Measurements from ENCODE around the gene SRPX2. TPM values are rescaled to one million over a fixed set of nuclear protein-coding genes. Genes with fewer than 3 reads are reported as not detected.

The SRPX2 gene
- polyA plus RNA-seq, 3 donors: not detected

DNA sequence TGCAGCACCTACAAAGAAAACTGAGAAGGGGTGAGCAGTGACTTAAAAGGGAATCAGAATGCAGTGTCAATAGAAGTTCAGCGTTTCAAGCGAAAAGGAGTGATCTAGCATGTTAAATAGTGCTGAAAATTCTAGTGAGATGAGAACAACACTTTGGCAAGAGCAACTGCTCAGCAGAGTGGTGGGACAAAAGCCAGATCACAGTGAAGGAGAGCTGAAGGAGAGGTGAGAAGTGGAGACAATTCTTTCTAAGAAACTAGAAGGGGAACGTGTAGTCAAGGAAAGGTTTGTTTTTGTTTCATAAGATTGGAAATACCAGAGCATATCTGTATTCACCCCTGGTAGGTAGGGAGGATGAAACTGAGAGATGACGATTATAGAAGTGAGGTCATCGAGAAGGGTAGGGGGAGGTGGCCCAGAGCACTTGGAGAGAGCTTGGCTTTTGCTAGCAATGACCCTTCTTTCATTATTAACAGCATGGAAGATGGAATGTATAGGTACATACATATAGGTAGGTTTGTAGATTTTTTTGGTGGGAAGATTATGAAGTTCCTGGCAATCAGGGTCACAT is 33.7 kb downstream of the SRPX2 start:
- Histone ChIP-seq H3K4me2 (replicated peaks; ENCODE audit: extremely low read depth, low read length, poor library complexity, severe bottlenecking) (no peak overlapping the region), H3K4me3 (replicated peaks in 1 of 3; ENCODE audit: low read depth in 2 of 3, low read length in 3 of 3) (no peak overlapping the region), H3K36me3 (replicated peaks in 1 of 2; ENCODE audit: control insufficient read depth in 1 of 2, insufficient read depth in 2 of 2, low read length in 2 of 2) (no peaks in the 10 kb centered on the region), H4K20me1 (ENCODE audit: insufficient read depth, low read length) (no peaks in the 10 kb centered on the region), H3K79me2 (ENCODE audit: insufficient read depth, low read length) (no peaks in the 10 kb centered on the region), H3K9ac (ENCODE audit: insufficient read depth, low read length, poor library complexity, severe bottlenecking) (no peak overlapping the region), H2AFZ (ENCODE audit: insufficient read depth, low read depth, low read length, poor library complexity, severe bottlenecking) (no peak overlapping the region), H3K27me3 (ENCODE audit: control insufficient read depth in 2 of 2, insufficient read depth in 2 of 2, low read length in 2 of 2) (peaks cover 3 to 16% of the 10 kb centered on the region in 2 donors), H3K9me3 (replicated peaks in 1 of 2; ENCODE audit: control insufficient read depth in 1 of 2, insufficient read depth in 1 of 2, low read length in 2 of 2) (no peaks in the 10 kb centered on the region), H3K4me1 (ENCODE audit: control insufficient read depth in 1 of 2, insufficient read depth in 2 of 2, low read length in 2 of 2) (peaks cover 15 to 16% of the 10 kb centered on the region in 2 donors), H3K27ac (ENCODE audit: low read depth in 1 of 2, low read length in 2 of 2) (no peak overlapping the region)
- TF ChIP-seq, protein P1, sequence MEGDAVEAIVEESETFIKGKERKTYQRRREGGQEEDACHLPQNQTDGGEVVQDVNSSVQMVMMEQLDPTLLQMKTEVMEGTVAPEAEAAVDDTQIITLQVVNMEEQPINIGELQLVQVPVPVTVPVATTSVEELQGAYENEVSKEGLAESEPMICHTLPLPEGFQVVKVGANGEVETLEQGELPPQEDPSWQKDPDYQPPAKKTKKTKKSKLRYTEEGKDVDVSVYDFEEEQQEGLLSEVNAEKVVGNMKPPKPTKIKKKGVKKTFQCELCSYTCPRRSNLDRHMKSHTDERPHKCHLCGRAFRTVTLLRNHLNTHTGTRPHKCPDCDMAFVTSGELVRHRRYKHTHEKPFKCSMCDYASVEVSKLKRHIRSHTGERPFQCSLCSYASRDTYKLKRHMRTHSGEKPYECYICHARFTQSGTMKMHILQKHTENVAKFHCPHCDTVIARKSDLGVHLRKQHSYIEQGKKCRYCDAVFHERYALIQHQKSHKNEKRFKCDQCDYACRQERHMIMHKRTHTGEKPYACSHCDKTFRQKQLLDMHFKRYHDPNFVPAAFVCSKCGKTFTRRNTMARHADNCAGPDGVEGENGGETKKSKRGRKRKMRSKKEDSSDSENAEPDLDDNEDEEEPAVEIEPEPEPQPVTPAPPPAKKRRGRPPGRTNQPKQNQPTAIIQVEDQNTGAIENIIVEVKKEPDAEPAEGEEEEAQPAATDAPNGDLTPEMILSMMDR (IDR thresholded peaks at IDR 0.05): no peak
- H3K27me3 Mint-ChIP-seq (ENCODE audit: low read depth in 3 of 3): peaks cover 13 to 26% (median 22%) of the 10 kb centered on the region in 3 donors
- intact Hi-C loops (cut with micrococcal nuclease): no loop called here
- peaks cover 0 to 7% (median 0%) of the 10 kb centered on the region in 7 donors for H3K9me3 Mint-ChIP-seq
- DNase-seq: no peak
- peaks cover 13% of the 10 kb centered on the region for H3K4me1 Mint-ChIP-seq
- WGBS (ENCODE audit: insufficient coverage): 93% methylated on average over 3 of the region's 5 CpGs
- H3K4me3 Mint-ChIP-seq: peak overlapping the region in 1 of 2 donors; percentile 13
- no peaks in the 10 kb centered on the region for H3K36me3 Mint-ChIP-seq
- no peak overlapping the region for H3K27ac Mint-ChIP-seq

DNA sequence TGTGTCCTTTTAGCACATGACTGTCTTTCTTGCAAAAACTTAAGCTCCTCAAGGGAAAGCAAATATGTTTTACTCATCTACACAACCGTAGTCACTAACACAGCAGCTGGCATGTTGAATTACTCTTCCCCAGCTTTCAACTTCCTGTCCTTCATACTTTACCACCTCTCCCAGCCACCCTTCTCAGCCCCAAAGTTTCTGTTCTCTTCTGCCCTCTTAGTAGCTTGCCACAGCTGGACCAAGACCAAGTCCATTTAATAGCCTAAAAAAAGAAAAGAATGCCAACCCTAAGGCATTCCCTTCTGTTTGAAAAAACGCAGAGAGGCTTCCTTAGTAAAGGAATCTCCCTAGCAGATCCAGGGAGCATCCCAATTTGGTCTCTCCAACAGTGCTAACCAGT is 36.8 kb downstream of the SRPX2 start:
- no peak overlapping the region for H3K27ac Mint-ChIP-seq
- Histone ChIP-seq H3K4me3 (replicated peaks in 1 of 3; ENCODE audit: low read depth in 2 of 3, low read length in 3 of 3) (no peak overlapping the region), H3K4me1 (ENCODE audit: control insufficient read depth in 1 of 2, insufficient read depth in 2 of 2, low read length in 2 of 2) (no peaks in the 10 kb centered on the region), H3K27me3 (ENCODE audit: control insufficient read depth in 2 of 2, insufficient read depth in 2 of 2, low read length in 2 of 2) (peaks cover 3% of the 10 kb centered on the region in 2 donors), H3K4me2 (replicated peaks; ENCODE audit: extremely low read depth, low read length, poor library complexity, severe bottlenecking) (no peak overlapping the region), H2AFZ (ENCODE audit: insufficient read depth, low read depth, low read length, poor library complexity, severe bottlenecking) (no peak overlapping the region), H3K9me3 (replicated peaks in 1 of 2; ENCODE audit: control insufficient read depth in 1 of 2, insufficient read depth in 1 of 2, low read length in 2 of 2) (no peaks in the 10 kb centered on the region), H3K9ac (ENCODE audit: insufficient read depth, low read length, poor library complexity, severe bottlenecking) (no peak overlapping the region), H3K79me2 (ENCODE audit: insufficient read depth, low read length) (no peaks in the 10 kb centered on the region), H4K20me1 (ENCODE audit: insufficient read depth, low read length) (no peaks in the 10 kb centered on the region), H3K36me3 (replicated peaks in 1 of 2; ENCODE audit: control insufficient read depth in 1 of 2, insufficient read depth in 2 of 2, low read length in 2 of 2) (no peaks in the 10 kb centered on the region), H3K27ac (ENCODE audit: low read depth in 1 of 2, low read length in 2 of 2) (no peak overlapping the region)
- 67% methylated on average over 1 of the region's 2 CpGs for WGBS (ENCODE audit: insufficient coverage)
- H3K4me3 Mint-ChIP-seq: no peak overlapping the region
- intact Hi-C loops (cut with micrococcal nuclease): no loop called here
- no peak for DNase-seq
- no peaks in the 10 kb centered on the region for H3K36me3 Mint-ChIP-seq
- TF ChIP-seq, protein P1 (IDR thresholded peaks at IDR 0.05): no peak
- peaks cover 4 to 16% (median 15%) of the 10 kb centered on the region in 3 donors for H3K27me3 Mint-ChIP-seq (ENCODE audit: low read depth in 3 of 3)
- H3K9me3 Mint-ChIP-seq: peaks cover 0 to 2% (median 0%) of the 10 kb centered on the region in 7 donors
- H3K4me1 Mint-ChIP-seq: peaks cover 1% of the 10 kb centered on the region

Measured in CD14-positive monocyte (primary cell).